NCI-H146 treated with DMSO at 0.1 percent for 48 hours (cell line): ENCODE results near the gene CAMK1.
A peak's percentile ranks its signal among the peaks of the same experiment; 100 is the strongest.
"Not testable (repeated sequence)": the region's sequence is repeated elsewhere in the genome, so short reads cannot be mapped to it uniquely, and the experiment has no call there.

Source experiments
- DNase-seq: peaks from one replicate; lab custom pipeline; 2025; ENCODE audit not compliant: unreplicated experiment; lab: John Stamatoyannopoulos, UW

The CAMK1 gene

GRCh38 chr3:9776896-9777693, 7.3 kb upstream of the CAMK1 start:
- DNase-seq = no peak

- not testable (repeated sequence) for DNase-seq
These were observed 1.3 kb upstream of the CAMK1 start for GRCh38 chr3:9771007-9771406.

- no peak for DNase-seq
These were observed 597 bp upstream of the CAMK1 start for GRCh38 chr3:9770276-9770812.

DNA sequence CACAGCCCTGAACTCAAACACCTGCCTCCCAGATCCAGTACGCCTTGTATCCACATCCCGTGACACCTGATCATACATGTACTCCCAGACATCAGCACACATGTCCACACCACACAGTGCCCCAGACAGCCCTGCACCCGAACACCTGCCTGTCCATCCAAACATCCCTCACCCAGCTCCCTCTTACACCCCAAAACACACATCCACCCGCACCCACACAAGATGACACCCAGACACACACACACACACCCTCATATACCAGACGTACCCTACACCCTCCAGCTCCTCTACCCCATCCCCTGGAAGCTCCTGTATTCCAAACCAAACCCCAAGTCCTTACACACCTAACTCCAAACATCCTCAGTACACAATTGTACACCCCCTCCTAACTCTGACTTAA, 735 bp downstream of the CAMK1 start:
- no peak for DNase-seq

- DNase-seq = no peak
These were observed 1.5 kb downstream of the CAMK1 start for GRCh38 chr3:9768141-9768775.

DNA sequence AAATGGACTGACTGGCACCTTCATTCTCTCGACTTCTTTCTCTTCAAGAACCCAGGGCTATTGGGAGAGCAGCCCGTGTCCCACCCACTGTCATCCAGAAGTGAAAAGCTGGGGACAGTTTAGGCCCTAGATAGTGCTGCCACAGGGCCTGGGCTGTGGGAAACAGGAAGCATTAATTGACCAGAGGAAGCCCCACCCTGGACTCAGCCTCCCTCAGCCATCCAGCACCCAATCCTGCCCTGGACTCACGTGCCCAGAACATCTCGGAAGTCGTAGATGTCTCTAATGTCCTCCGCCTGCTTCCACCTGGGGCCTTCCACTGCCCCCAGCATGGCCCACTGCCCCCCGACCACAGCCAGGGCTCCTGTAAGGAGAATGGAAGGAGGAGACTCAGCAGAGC, 2.3 kb downstream of the CAMK1 start:
- DNase-seq = no peak

- DNase-seq = no peak
These were observed 3.9 kb downstream of the CAMK1 start for GRCh38 chr3:9765865-9766264.

GRCh38 chr3:9762871-9763270, 6.9 kb downstream of the CAMK1 start:
- DNase-seq = no peak

DNA sequence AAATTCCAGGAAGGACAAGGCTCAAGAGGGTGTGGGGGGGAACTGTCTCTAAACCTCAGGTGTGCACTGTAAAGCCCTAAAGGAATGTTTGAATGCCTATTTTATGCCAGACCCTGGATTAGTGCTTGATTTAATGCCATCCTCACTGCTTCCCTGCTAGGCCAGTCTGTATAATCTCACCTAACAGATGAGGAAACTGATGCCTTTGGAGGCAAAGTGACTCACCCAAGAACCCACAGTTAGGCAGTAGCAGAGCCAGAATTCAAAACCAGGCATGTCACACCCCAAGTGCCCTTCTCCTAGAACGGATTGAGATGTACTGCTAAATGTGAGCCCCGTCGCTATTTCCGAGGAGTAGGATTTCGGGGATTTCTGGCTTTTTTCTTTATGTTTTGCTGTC, 7.8 kb downstream of the CAMK1 start:
- DNase-seq = no peak

DNA sequence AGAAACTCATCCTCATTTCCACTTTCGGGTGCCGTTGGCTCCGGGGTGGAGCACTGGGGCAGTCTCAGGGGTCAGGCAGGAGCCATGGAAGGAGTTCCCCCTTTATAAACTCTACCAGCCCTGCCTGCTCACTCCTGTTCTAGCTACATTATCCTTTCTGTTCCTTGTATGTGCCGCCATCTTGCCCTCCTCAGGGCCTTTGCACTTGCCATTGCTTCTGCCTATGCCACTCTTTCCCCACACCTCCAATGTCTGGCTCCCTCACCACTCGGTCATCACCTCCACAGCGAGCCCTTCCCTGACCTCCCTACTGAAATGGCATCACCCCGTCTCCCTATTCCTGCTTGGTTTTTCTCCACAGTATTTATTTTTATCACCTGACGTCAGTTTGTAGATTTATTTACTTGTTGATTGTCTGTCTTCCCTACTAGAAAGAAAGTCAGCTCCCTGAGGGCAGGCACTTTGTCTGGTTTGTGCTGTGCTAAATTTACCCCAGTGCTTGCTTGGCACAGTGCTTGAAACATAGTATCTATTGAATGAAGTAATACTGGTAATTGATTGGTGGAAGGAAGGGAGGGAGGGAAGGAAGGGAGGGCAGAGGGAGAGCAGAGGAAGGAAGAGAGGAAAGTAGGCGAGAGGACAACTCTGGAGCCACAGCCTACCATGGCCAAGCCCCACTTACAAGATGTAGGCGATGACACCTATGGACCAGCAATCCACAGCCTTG, 8.8 kb downstream of the CAMK1 start:
- DNase-seq = no peak

- no peak for DNase-seq
These were observed 12.3 kb downstream of the CAMK1 start for GRCh38 chr3:9757427-9757826.

DNA sequence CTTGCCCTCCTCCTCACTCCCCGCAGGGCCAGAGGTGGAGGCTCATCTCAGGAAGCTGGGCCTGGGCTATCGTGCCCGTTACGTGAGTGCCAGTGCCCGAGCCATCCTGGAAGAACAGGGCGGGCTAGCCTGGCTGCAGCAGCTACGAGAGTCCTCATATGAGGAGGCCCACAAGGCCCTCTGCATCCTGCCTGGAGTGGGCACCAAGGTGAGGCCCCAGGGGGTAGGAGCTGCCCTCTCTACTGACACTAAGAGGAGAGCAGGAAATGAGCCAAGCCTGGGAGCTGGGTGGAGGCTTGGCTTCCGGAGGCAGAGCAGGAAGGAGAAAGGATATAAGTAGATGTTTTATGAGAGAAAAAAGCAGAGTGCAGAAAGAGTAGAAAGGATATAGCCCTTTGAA, 15.1 kb downstream of the CAMK1 start:
- no peak for DNase-seq

DNA sequence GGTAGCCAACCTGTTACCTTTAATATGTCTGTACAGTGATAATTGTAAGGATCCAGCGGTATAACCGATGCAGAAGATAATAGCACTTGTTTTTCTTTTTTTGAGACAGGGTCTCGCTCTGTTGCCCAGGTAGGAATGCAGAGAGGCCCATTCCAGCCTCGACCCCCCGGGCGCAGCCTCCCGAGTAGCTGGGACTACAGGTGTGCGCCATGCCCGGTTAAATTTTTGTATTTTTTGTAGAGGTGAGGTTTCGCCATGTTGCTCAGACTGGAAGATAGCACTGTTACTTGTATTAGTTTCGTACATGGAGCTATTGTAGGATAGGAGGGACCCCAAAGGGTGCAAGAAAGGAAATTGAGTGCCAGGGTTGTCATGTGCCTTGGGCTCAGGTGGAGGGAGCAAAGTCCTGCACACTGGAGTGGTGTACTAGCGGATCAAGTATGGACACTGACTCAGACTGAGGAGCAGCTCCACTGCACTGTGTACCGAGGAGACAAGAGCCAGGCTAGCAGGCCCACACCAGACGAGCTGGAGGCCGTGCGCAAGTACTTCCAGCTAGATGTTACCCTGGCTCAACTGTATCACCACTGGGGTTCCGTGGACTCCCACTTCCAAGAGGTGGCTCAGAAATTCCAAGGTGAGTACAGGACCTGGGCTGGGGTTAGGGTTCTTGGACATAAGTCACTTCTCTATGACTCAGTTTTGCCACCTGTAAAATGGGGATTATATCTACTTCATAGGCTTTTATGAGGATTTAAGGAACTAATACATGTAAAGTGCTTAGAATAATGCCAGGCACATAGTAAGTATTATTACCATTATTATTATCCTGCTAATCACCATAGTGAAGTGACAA, 19.0 kb downstream of the CAMK1 start:
- no peak for DNase-seq

- DNase-seq = peak; percentile 93
These were observed 19.8 kb downstream of the CAMK1 start, which contains the start of gene OGG1 for GRCh38 chr3:9749645-9750555. Gene OGG1 (plus strand): TSS chr3:9749952. CDS start chr3:9750287, 335 bp downstream.

- DNase-seq = no peak
These were observed 20.5 kb downstream of the CAMK1 start for GRCh38 chr3:9749296-9749644.

- DNase-seq = no peak
These were observed 21.7 kb downstream of the CAMK1 start for GRCh38 chr3:9748031-9748430.

DNA sequence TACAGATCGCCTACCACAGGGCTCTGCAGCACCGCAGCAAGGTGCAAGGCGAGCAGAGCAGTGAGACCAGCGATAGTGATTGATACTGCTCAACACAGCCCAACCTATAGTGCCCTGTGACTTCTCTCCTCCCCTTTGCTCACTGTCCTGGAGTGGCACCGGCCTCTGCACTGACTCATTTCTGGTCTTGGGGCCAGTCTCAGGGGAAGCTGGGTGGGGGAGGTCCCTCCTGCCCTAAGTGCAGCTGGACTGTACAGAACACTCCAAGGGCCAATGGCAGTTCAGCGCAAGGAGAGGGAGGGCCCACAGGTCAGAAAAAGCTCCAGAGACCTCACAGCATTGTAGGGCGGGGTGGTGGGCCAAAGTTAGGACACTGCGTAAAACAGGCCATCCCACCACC, 22.5 kb downstream of the CAMK1 start:
- no peak for DNase-seq

DNA sequence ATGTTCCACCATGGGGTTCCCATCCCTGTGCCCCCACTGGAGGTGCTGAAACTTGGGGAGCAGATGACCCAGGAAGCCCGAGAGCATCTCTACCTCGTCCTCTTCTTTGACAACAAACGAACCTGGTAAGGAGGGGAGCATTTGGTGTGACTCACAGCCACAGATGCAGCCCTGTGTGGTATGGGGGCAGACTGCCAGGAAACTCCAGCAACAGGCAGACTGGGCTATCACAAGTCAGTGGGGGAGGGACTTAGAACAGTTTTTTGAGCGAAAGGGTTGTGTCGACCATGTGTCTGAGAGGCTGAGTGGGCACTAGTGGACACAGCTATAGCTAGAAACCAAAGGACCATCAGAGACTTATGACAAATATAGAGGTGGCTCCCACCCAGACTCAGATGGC, 23.4 kb downstream of the CAMK1 start:
- DNase-seq = no peak

DNA sequence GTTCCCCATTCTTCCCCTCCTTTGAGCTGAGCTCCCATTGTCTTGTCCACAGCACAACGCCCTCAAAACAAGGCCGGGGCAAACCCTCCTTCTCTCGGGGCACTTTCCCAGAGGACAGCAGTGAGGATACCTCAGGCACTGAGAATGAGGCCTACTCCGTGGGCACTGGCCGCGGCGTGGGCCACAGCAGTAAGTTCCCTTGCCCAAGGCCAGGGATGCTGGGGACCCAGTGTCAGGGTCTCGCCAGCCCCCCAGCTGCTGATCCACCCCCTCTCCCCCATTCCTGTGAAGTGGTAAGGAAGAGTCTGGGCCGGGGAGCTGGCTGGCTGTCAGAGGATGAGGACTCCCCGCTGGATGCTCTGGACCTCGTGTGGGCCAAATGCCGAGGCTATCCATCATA, 24.2 kb downstream of the CAMK1 start:
- DNase-seq = no peak

DNA sequence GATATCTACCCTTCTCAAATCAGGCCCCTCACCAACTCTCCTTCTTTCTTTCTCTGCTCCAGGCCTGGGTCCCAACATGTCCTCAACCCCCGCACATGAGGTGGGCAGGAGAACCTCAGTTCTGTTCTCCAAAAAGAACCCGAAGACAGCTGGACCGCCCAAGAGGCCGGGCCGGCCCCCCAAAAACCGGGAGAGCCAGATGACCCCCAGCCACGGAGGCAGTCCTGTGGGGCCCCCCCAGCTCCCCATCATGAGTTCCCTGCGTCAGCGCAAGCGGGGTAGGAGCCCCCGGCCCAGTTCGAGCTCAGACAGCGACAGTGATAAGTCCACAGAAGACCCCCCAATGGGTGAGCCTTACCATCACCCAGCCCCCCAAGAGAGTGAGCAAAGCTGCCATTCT, 25.6 kb downstream of the CAMK1 start:
- DNase-seq = no peak
